GM18867 (cell line): Measurements from ENCODE around the gene SIPA1L3.

Source experiments
- ATAC-seq: cut with Tn5 transposase; IDR thresholded peaks from one replicate; pipeline ENCODE4 v1.9.1; 2021; ENCODE audit warnings: mild to moderate bottlenecking, moderate library complexity; ENCODE audit not compliant: unreplicated experiment

Gene SIPA1L3

GRCh38 chr19:37991176-37991835 is 84.3 kb downstream of the SIPA1L3 start:
- ATAC-seq, result no peak

GRCh38 chr19:37991841-37992248 is 84.8 kb downstream of the SIPA1L3 start:
- no peak for ATAC-seq

GRCh38 chr19:37992761-37993160 is 85.8 kb downstream of the SIPA1L3 start:
- ATAC-seq, result no peak

GRCh38 chr19:37994823-37995130 is 87.8 kb downstream of the SIPA1L3 start:
- ATAC-seq, result no peak

- ATAC-seq, result no peak
Observed at GRCh38 chr19:37995346-37995745, 88.3 kb downstream of the SIPA1L3 start.

- ATAC-seq, result no peak
Observed at GRCh38 chr19:37997911-37998344, 90.9 kb downstream of the SIPA1L3 start.

GRCh38 chr19:37998801-37999308 is 91.8 kb downstream of the SIPA1L3 start:
- ATAC-seq, result no peak

GRCh38 chr19:37999309-38000213 is 92.6 kb downstream of the SIPA1L3 start:
- no peak for ATAC-seq

GRCh38 chr19:38001158-38001781 is 94.3 kb downstream of the SIPA1L3 start:
- ATAC-seq, result no peak

- ATAC-seq, result no peak
Observed at GRCh38 chr19:38003438-38004185, 96.6 kb downstream of the SIPA1L3 start.

GRCh38 chr19:38004186-38004520 is 97.1 kb downstream of the SIPA1L3 start:
- peak; percentile 30 for ATAC-seq

- peak; percentile 84 for ATAC-seq
Observed at GRCh38 chr19:38004521-38005223, 97.7 kb downstream of the SIPA1L3 start.

- ATAC-seq, result no peak
Observed at GRCh38 chr19:38005224-38005614, 98.2 kb downstream of the SIPA1L3 start.

GRCh38 chr19:38006361-38007045 is 99.5 kb downstream of the SIPA1L3 start:
- no peak for ATAC-seq

GRCh38 chr19:38009650-38010242 is 102.7 kb downstream of the SIPA1L3 start:
- no peak for ATAC-seq

- ATAC-seq, result no peak
Observed at GRCh38 chr19:38011426-38011825, 104.4 kb downstream of the SIPA1L3 start.

- ATAC-seq, result no peak
Observed at GRCh38 chr19:38012290-38012689, 105.3 kb downstream of the SIPA1L3 start.

GRCh38 chr19:38012944-38013343 is 105.9 kb downstream of the SIPA1L3 start:
- ATAC-seq, result no peak

- no peak for ATAC-seq
Observed at GRCh38 chr19:38013913-38014580, 107.0 kb downstream of the SIPA1L3 start.
